HPDE6-E6E7 (cell line): Measurements from ENCODE around the gene SMTN.
"Not testable (repeated sequence)": the region's sequence is repeated elsewhere in the genome, so short reads cannot be mapped to it uniquely, and the experiment has no call there.

Experiments
- DNase-seq: peaks from one replicate; pipeline ENCODE4 v3.0.0; 2011; ENCODE audit warnings: missing footprints; ENCODE audit errors: extremely low spot score

SMTN gene

GRCh38 chr22:31104869-31105268 is 23.8 kb downstream of the SMTN start:
- DNase-seq = no peak

DNA sequence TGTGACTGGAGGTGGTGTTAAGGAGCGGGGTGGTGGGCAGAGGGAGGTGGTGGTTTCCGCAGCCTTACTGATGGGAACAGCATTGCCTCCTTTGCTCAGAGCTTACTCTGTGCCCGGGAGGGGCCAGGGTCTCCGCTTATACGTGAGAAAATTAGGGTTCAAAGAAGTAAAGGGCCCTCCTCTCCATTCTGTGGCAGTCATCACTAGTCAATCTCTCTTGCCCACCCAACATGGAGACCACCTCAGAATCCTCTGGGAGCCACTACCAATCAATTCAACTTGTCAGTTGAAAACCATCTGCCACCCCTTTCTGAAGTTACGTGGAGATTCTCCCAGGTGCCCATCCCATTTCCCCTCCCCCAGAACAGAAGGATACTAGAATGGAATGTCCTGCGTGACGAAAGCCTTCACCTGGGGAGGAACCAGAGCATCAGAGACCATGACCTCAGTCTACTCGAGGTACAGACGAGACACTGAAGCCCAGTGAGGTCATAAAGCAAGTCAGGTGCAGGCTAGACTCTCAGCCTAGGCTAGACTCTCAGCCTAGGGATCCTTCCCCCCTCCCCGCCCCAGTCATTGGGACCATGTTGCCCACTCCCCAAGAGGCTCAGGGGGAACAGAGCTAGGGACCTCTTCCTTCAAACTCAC is 24.3 kb downstream of the SMTN start:
- no peak for DNase-seq

DNA sequence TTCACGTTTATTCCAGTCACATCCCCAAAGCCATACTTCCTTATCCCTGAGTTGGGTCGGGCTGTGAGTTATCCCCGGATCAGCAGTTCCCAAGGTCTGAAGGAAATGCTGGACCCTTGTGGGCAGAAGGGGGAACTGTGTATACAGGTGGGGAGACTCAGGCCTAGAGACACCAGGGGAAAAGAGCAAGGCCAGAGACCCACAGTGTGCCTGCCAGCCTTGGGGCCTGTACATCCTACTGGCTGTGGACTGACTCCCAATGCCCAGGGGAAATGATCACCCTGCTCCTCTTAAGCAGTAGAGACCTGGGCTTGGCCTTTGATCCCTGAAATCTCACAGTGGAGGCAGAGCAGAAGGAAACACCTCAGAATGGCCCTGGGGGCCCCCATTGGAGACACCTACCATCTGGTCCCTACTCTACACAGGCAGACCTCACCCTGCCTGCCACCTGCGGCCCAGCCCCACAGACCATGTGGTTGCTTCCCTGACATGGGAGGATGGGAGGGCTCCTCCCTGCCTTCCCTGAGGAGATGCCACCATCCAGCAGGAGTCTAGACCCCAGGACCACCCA is 25.0 kb downstream of the SMTN start:
- DNase-seq = no peak

GRCh38 chr22:31106731-31107177 is 25.6 kb downstream of the SMTN start:
- no peak for DNase-seq

GRCh38 chr22:31107178-31107893 is 26.2 kb downstream of the SMTN start, which contains the start of gene SELENOM:
TSS of gene SELENOM (minus strand) at chr22:31107568. CDS start at chr22:31107505, 63 bp downstream.
- peak; percentile 97 for DNase-seq

DNA sequence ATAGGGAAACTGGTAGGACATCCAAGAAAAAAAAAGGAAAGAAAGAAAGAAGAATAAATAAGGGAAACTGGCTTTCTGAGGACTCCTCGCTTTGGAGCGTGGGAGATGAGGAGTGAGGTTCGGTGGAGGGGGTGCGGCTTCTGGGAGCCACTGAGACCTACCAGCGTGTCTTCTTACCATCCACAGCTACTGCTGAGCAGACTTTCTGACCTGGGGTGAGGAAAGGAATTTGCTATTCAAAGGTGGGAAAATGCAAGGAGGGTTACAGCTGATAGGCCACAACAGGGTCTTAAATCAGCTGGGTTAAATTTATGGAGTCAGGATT is 26.7 kb downstream of the SMTN start:
- no peak for DNase-seq

- not testable (repeated sequence) for DNase-seq
Observed at GRCh38 chr22:31112547-31113091, 31.5 kb downstream of the SMTN start.

DNA sequence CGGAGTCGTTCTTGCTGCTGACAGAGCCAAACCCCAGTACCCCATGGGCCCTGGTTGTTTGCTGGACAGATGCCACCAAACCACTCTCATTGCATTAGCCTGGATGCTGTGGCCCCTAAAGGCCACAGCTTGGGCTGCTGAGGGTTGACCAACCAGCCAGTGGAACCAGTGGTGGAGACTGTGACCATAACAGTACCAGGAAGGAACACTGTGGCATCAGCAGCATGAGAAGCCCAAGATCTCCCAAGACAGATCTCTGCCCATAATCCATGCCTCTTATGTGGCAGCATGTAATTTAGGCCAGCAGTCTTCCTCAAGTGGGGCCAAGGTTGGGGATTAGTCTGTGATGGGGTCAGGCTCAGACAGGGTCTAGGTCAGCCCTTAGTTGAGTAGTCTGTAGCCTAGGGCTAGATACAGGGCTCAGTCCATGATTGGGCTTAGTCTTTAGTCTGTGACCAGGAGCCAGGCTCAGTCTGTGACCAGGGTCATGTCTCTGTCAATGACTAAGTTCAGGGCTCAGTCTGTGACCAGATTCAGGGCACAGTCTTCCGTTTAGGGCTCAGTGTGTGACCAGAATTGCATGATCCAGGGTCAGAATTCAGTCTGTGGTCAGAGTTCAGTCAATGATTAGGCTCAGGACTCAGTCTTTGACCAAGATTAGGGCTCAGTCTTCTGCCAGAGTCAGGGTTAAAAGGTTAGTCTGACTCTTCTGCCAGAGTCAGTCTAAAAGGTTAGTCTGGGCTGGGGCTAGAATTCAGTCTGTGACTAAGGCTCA is 37.1 kb downstream of the SMTN start:
- no peak for DNase-seq

DNA sequence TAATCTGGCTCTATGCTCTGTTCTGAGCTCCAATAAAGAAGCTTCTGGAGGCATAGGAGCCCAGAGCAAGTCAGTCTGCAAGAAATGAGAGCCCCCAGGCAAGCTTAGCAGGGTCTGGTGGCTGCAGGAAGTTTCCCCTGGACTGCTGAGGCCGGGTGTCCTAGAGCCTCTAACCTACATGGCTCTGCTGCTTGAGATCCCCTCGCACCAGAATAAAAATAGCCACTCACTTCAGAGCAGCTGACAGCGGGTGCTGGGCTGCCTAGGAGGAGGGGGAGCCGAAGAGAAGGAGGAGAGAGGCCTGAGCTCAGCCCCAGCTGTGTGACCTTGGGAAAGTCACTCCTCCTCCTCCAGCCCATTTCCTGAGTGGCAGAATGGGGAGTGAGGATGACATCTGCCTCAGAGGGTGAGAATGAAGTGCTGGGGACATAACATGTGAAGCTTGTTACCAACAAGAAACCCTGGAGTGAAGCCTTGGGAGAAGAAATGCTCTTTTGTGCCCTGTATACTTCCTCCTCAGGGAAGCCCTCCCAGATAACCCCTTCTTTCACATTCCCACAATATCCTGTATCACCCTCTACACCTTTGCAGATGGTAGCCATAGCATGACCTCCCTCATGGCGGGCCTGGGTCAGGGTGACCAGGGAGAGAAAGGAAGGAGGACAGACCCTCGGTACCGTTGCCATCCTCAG is 38.1 kb downstream of the SMTN start:
- DNase-seq = no peak

GRCh38 chr22:31120230-31120629 is 39.1 kb downstream of the SMTN start:
- no peak for DNase-seq

GRCh38 chr22:31120642-31121041 is 39.5 kb downstream of the SMTN start:
- DNase-seq = no peak

DNA sequence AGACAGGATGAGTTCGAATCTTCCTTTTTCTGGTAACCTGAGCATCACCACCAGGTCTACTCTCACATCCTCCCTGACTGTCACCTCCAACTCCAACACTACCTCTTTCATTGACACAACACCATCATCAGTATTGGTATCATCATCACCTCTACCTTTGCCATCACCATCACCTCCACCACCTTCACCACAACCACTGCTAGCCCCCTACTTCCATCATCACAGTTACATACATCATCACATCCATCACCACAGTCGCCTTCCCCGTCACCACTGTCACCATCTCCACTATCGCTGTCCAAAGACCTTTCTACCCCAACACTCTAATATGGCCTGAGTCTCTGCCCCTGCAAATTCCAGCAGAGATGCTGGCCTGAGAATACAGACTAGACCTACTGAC is 40.3 kb downstream of the SMTN start:
- DNase-seq = no peak

- DNase-seq = no peak
Observed at GRCh38 chr22:31122196-31122531, 41.0 kb downstream of the SMTN start.

- peak; percentile 78 for DNase-seq
Observed at GRCh38 chr22:31122532-31123291, 41.6 kb downstream of the SMTN start, which contains the start of gene INPP5J. TSS of gene INPP5J (plus strand) at chr22:31122966. CDS start at chr22:31123015, 49 bp downstream.

DNA sequence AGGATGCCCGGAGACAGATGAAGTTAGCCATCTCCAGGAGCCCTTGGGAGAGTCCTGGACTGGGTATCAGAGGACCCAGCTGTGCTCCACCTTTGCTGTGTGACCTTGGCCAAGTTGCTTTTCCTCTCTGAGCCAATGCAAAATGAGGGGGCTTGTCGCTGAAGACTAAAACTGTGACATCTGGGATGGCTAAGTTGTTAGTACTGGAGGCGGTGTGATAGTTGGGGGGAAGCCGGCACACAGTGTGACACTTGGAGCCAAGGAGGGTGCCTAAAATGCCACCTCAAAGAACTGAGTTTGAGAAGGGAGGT is 42.1 kb downstream of the SMTN start:
- DNase-seq = no peak

GRCh38 chr22:31124290-31124689 is 43.2 kb downstream of the SMTN start:
- no peak for DNase-seq

DNA sequence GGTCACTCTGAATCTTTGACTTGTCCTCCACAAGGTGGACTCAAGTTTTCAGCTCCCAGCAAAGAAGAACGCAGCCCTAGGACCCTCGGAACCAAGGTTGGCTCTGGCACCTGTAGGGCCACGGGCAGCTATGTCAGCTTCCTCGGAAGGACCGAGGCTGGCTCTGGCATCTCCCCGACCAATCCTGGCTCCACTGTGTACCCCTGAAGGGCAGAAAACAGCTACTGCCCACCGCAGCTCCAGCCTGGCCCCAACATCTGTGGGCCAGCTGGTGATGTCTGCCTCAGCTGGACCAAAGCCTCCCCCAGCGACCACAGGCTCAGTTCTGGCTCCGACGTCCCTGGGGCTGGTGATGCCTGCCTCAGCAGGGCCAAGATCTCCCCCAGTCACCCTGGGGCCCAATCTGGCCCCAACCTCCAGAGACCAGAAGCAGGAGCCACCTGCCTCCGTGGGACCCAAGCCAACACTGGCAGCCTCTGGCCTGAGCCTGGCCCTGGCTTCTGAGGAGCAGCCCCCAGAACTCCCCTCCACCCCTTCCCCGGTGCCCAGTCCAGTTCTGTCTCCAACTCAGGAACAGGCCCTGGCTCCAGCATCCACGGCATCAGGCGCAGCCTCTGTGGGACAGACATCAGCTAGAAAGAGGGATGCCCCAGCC is 43.8 kb downstream of the SMTN start:
- DNase-seq = no peak

DNA sequence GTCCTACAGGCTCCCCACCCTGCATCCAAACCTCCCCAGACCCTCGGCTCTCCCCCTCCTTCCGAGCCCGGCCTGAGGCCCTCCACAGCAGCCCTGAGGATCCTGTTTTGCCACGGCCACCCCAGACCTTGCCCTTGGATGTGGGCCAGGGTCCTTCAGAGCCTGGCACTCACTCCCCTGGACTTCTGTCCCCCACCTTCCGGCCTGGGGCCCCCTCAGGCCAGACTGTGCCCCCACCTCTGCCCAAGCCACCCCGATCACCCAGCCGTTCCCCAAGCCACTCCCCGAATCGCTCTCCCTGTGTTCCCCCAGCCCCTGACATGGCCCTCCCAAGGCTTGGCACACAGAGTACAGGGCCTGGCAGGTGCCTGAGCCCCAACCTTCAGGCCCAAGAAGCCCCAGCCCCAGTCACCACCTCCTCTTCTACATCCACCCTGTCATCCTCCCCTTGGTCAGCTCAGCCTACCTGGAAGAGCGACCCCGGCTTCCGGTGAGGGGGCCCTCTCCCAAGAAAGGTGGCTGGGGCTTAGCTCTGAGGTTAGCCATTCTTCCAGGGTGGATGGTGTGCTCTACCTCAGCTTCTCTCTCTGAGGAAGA is 44.5 kb downstream of the SMTN start:
- DNase-seq = no peak

- DNase-seq = no peak
Observed at GRCh38 chr22:31126128-31126868, 45.2 kb downstream of the SMTN start.

DNA sequence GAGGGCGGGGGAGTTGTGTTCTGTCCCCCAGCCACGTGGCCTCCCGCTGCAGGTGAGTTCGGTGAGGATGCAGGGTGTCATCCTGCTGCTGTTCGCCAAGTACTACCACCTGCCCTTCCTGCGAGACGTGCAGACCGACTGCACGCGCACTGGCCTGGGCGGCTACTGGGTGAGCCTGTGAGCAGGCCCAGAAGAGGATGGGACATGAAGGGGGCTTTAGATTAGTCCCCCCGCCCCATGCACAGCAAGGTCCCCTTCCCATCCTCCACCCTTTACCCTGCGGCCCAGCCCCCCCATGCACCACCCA is 45.7 kb downstream of the SMTN start:
- no peak for DNase-seq
